Thyroid gland (tissue), 4 donors: ENCODE results near the gene CUL1. TPM values are rescaled to one million over a fixed set of nuclear protein-coding genes. Genes with fewer than 3 reads are reported as not detected.

Experiments
- DNase-seq, 2 donors: peaks; one replicate each; pipeline ENCODE4 v3.0.0-alpha.2; 2019
- H3K27ac ChIP-seq, 3 donors: fragments of 200-600 bp; sonication (generic); 1 replicate in 2 of 3; 2 replicates in 1 of 3; pipeline ENCODE4 v1.5.1; 2016 to 2019; ENCODE audit warnings: mild to moderate bottlenecking in 1 of 3, moderate library complexity in 1 of 3
- H3K27me3 ChIP-seq: fragments of 200-600 bp; sonication (generic); one replicate; pipeline ENCODE4 v1.5.1; 2019
- H3K36me3 ChIP-seq, 2 donors: fragments of 200-600 bp; sonication (generic); one replicate each; pipeline ENCODE4 v1.5.1; 2016 to 2019
- H3K4me1 ChIP-seq, 2 donors: fragments of 200-600 bp; sonication (generic); one replicate each; pipeline ENCODE4 v1.5.1; 2017 to 2019
- H3K4me3 ChIP-seq, 3 donors: fragments of 200-600 bp; sonication (generic); replicated peaks in 1 of 3; 1 replicate in 2 of 3; 2 replicates in 1 of 3; pipeline ENCODE4 v1.5.1; 2016; ENCODE audit warnings: mild to moderate bottlenecking in 1 of 3
- H3K9me3 ChIP-seq: fragments of 200-600 bp; sonication (generic); one replicate; pipeline ENCODE4 v1.5.1; 2017
- POLR2A ChIP-seq, 2 donors: fragments of 450-650 bp; IDR thresholded peaks; one replicate each; pipeline ENCODE4 v1.6.1; 2017; ENCODE audit warnings: antibody characterized with exemption in 2 of 2, mild to moderate bottlenecking in 2 of 2, moderate library complexity in 1 of 2
- WGBS, 2 donors: methylation state at CpG; one replicate each; pipeline ENCODE4 v1.1.5; 2017; 5-methylcytosine and 5-hydroxymethylcytosine counted together
- intact Hi-C: fragments of 100-400 bp; cut with DNase I; formaldehyde crosslinking; loops from one replicate; pipeline ENCODE4 v1.15.1; 2023
- total RNA-seq, 4 donors: library from RNA; depleted of rRNA; stranded (reverse); fragments of >200 nt; gene quantifications; one replicate each; pipeline ENCODE4 v1.2.3, GENCODE V29; 2016
- TF ChIP-seq, protein P1 (sequence below), 6 experiments: fragments of 200-600 bp in 3 of 6; fragments of 450-650 bp in 3 of 6; sonication (generic) in 3 of 6; IDR thresholded peaks; one replicate each; pipeline ENCODE4 v1.5.1; 2016 to 2019; ENCODE audit warnings: antibody characterized with exemption in 6 of 6, mild to moderate bottlenecking in 2 of 6, inconsistent platforms in 1 of 6, moderate library complexity in 1 of 6

Gene CUL1
- total RNA-seq, 4 donors from 2014 or later = 51.3 to 53.4 (median 52.9) TPM

- 84 to 90% methylated on average over 10 of the region's 10 CpGs for WGBS, 2 donors
- Histone ChIP-seq H3K9me3 (no peaks in the 10 kb centered on the region), H3K27me3 (no peaks in the 10 kb centered on the region), H3K36me3 (peaks cover 21 to 28% of the 10 kb centered on the region in 2 donors), H3K27ac (no peak overlapping the region), H3K4me3 (no peak overlapping the region), H3K4me1 (no peaks in the 10 kb centered on the region)
- no peak for DNase-seq
- TF ChIP-seq, protein P1, sequence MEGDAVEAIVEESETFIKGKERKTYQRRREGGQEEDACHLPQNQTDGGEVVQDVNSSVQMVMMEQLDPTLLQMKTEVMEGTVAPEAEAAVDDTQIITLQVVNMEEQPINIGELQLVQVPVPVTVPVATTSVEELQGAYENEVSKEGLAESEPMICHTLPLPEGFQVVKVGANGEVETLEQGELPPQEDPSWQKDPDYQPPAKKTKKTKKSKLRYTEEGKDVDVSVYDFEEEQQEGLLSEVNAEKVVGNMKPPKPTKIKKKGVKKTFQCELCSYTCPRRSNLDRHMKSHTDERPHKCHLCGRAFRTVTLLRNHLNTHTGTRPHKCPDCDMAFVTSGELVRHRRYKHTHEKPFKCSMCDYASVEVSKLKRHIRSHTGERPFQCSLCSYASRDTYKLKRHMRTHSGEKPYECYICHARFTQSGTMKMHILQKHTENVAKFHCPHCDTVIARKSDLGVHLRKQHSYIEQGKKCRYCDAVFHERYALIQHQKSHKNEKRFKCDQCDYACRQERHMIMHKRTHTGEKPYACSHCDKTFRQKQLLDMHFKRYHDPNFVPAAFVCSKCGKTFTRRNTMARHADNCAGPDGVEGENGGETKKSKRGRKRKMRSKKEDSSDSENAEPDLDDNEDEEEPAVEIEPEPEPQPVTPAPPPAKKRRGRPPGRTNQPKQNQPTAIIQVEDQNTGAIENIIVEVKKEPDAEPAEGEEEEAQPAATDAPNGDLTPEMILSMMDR (IDR thresholded peaks at IDR 0.05) = no peak
- no peak for TF ChIP-seq POLR2A (IDR thresholded peaks at IDR 0.05)
- intact Hi-C loops = no loop called here
These were observed 105.9 kb downstream of the CUL1 start for GRCh38 chr7:148804343-148805235.

GRCh38 chr7:148806187-148806586 lies 107.5 kb downstream of the CUL1 start:
- peaks cover 6 to 15% of the 10 kb centered on the region in 2 donors for H3K36me3 ChIP-seq
- WGBS, 2 donors = 94 to 98% methylated on average over 7 of the region's 7 CpGs
- no peaks in the 10 kb centered on the region for H3K9me3 ChIP-seq
- intact Hi-C loops = no loop called here
- no peak for TF ChIP-seq POLR2A (IDR thresholded peaks at IDR 0.05)
- TF ChIP-seq, protein P1 (IDR thresholded peaks at IDR 0.05) = no peak
- no peak overlapping the region for H3K4me3 ChIP-seq
- no peaks in the 10 kb centered on the region for H3K27me3 ChIP-seq
- H3K27ac ChIP-seq = no peak overlapping the region
- no peak for DNase-seq
- no peaks in the 10 kb centered on the region for H3K4me1 ChIP-seq

GRCh38 chr7:148807436-148807835 lies 108.7 kb downstream of the CUL1 start:
- no peak for DNase-seq
- no peak overlapping the region for H3K27ac ChIP-seq
- TF ChIP-seq, protein P1 (IDR thresholded peaks at IDR 0.05) = no peak
- TF ChIP-seq POLR2A (IDR thresholded peaks at IDR 0.05) = no peak

GRCh38 chr7:148809856-148810255 lies 111.2 kb downstream of the CUL1 start:
- no peaks in the 10 kb centered on the region for H3K4me1 ChIP-seq
- peaks cover 0 to 3% of the 10 kb centered on the region in 2 donors for H3K36me3 ChIP-seq
- no peaks in the 10 kb centered on the region for H3K27me3 ChIP-seq
- H3K4me3 ChIP-seq = no peak overlapping the region
- no peak overlapping the region for H3K27ac ChIP-seq
- no peaks in the 10 kb centered on the region for H3K9me3 ChIP-seq
- no peak for DNase-seq
- no peak for TF ChIP-seq POLR2A (IDR thresholded peaks at IDR 0.05)
- TF ChIP-seq, protein P1 (IDR thresholded peaks at IDR 0.05) = no peak
- intact Hi-C loops = no loop called here
- WGBS, 2 donors = 82 to 87% methylated on average over 3 to 4 of the region's 4 CpGs

More at GRCh38 chr7:148807436-148807835, 108.7 kb downstream of the CUL1 start:
- H3K4me3 ChIP-seq = no peak overlapping the region
- intact Hi-C loops = no loop called here
- H3K9me3 ChIP-seq = no peaks in the 10 kb centered on the region
- 83 to 86% methylated on average over 4 of the region's 4 CpGs for WGBS, 2 donors
- no peaks in the 10 kb centered on the region for H3K4me1 ChIP-seq
- H3K27me3 ChIP-seq = no peaks in the 10 kb centered on the region
- H3K36me3 ChIP-seq = peaks cover 0 to 3% of the 10 kb centered on the region in 2 donors

DNA sequence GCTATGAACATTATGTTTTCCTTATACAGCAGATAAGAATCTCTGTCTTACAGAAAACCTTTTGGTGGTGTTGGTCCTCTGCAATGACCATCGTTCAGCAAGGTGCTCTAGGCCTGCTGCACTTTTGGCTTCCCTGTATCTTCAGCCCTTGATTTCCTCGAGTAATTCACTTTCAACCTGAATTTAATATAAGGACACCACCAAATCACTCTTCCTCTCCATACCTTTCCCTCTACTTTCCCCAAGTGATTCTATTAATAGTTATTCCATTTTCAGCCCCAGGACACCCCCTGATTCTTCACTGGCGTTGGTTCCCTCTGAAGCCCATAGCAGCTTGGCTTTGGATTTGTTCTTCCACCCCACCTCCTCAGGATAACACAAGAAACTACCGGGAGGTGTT lies 113.2 kb downstream of the CUL1 start:
- Histone ChIP-seq H3K27me3 (no peaks in the 10 kb centered on the region), H3K4me1 (no peaks in the 10 kb centered on the region), H3K9me3 (no peaks in the 10 kb centered on the region), H3K27ac (no peak overlapping the region), H3K36me3 (peaks cover 0 to 3% of the 10 kb centered on the region in 2 donors), H3K4me3 (no peak overlapping the region)
- TF ChIP-seq, protein P1 (IDR thresholded peaks at IDR 0.05) = no peak
- no peak for TF ChIP-seq POLR2A (IDR thresholded peaks at IDR 0.05)
- no peak for DNase-seq
- WGBS, 2 donors = 86% methylated on average over 4 of the region's 4 CpGs
- intact Hi-C loops = no loop called here
